Osteoblast (primary cell): ENCODE results near the gene USP40. TPM values are rescaled to one million over a fixed set of nuclear protein-coding genes. Genes with fewer than 3 reads are reported as not detected.

Experiments used
- DNase-seq: peaks from one replicate; pipeline ENCODE4 v3.0.0; 2011; ENCODE audit warnings: low spot score, mixed read lengths; ENCODE audit not compliant: insufficient read length; ENCODE audit errors: missing footprints
- H2AFZ ChIP-seq: 2 replicates; pipeline ENCODE4 v1.6.0; 2011; ENCODE audit warnings: mild to moderate bottlenecking, low read length
- H3K27ac ChIP-seq: 2 replicates; pipeline ENCODE4 v1.5.1; 2011; ENCODE audit warnings: mild to moderate bottlenecking, low read depth, low read length, moderate library complexity
- H3K27me3 ChIP-seq: 2 replicates; pipeline ENCODE4 v1.6.0; 2012; ENCODE audit warnings: mild to moderate bottlenecking, control low read depth, inconsistent platforms, low read length, moderate library complexity; ENCODE audit not compliant: insufficient read depth
- H3K36me3 ChIP-seq: 2 replicates; pipeline ENCODE4 v1.5.1; 2011; ENCODE audit warnings: mild to moderate bottlenecking, low read length, control low read depth, moderate library complexity; ENCODE audit not compliant: insufficient read depth
- H3K4me1 ChIP-seq: 2 replicates; pipeline ENCODE4 v1.5.1; 2011; ENCODE audit warnings: mild to moderate bottlenecking, low read length, control low read depth, moderate library complexity; ENCODE audit not compliant: insufficient read depth
- H3K4me2 ChIP-seq: 2 replicates; pipeline ENCODE4 v1.6.0; 2011; ENCODE audit warnings: mild to moderate bottlenecking, low read length; ENCODE audit not compliant: insufficient read depth
- H3K4me3 ChIP-seq: fragments of 200-600 bp; sonication (generic); 3 replicates; pipeline ENCODE4 v1.5.1; 2012; ENCODE audit warnings: mild to moderate bottlenecking, low read length, inconsistent platforms; ENCODE audit not compliant: insufficient read depth
- H3K79me2 ChIP-seq: 2 replicates; pipeline ENCODE4 v1.6.0; 2012; ENCODE audit warnings: mild to moderate bottlenecking, low read length, control low read depth, inconsistent platforms; ENCODE audit not compliant: insufficient read depth
- H3K9me3 ChIP-seq: 2 replicates; pipeline ENCODE4 v1.5.1; 2011; ENCODE audit warnings: low read depth, low read length, control low read depth
- H4K20me1 ChIP-seq: 2 replicates; pipeline ENCODE4 v1.6.0; 2012; ENCODE audit warnings: mild to moderate bottlenecking, low read length, control low read depth; ENCODE audit not compliant: insufficient read depth
- total RNA-seq: library from RNA; depleted of rRNA; stranded (reverse); fragments of >200 nt; gene quantifications from 2 replicates; pipeline ENCODE4 v1.2.3, GENCODE V29; 2012
- TF ChIP-seq, protein P1 (sequence below): IDR thresholded peaks from 2 replicates; pipeline ENCODE4 v1.5.1; 2011; ENCODE audit warnings: mild to moderate bottlenecking, low read depth, low read length, moderate library complexity; ENCODE audit errors: extremely low read depth

Gene USP40
- total RNA-seq, 1 donor, result 34.0 TPM

DNA sequence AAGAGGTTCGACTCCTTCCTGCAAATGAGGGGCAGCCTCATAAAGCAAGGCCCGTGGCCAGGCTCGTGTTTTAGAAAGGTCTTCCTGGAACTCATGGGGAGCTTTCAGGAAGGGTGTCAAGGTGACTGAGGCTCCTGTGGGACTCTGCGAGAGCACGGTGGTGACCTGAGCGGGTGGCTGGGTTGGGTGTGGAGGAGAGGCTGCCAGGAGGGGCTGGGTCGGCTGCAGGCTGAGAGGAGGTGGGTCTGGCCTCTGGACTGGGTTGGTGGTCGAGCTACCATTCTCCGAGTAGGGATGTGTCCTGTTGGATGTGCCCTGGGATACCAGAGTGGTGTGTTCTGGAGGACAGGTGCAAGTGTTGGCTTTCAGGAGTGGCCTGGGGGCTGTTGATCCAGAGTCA, 125.9 kb downstream of the USP40 start:
- H4K20me1 ChIP-seq, result peaks cover 3% of the 10 kb centered on the region
- H3K9me3 ChIP-seq, result no peaks in the 10 kb centered on the region
- TF ChIP-seq, protein P1, sequence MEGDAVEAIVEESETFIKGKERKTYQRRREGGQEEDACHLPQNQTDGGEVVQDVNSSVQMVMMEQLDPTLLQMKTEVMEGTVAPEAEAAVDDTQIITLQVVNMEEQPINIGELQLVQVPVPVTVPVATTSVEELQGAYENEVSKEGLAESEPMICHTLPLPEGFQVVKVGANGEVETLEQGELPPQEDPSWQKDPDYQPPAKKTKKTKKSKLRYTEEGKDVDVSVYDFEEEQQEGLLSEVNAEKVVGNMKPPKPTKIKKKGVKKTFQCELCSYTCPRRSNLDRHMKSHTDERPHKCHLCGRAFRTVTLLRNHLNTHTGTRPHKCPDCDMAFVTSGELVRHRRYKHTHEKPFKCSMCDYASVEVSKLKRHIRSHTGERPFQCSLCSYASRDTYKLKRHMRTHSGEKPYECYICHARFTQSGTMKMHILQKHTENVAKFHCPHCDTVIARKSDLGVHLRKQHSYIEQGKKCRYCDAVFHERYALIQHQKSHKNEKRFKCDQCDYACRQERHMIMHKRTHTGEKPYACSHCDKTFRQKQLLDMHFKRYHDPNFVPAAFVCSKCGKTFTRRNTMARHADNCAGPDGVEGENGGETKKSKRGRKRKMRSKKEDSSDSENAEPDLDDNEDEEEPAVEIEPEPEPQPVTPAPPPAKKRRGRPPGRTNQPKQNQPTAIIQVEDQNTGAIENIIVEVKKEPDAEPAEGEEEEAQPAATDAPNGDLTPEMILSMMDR, result no peak
- no peak overlapping the region for H2AFZ ChIP-seq
- H3K4me2 ChIP-seq, result no peak overlapping the region
- no peak overlapping the region for H3K27ac ChIP-seq
- H3K79me2 ChIP-seq, result no peaks in the 10 kb centered on the region
- H3K27me3 ChIP-seq, result no peaks in the 10 kb centered on the region
- H3K4me3 ChIP-seq, result no peak overlapping the region
- H3K36me3 ChIP-seq, result peaks cover 3% of the 10 kb centered on the region
- no peak for DNase-seq
- H3K4me1 ChIP-seq, result no peaks in the 10 kb centered on the region

GRCh38 chr2:233440314-233440713, 126.3 kb downstream of the USP40 start:
- no peak overlapping the region for H2AFZ ChIP-seq
- H3K36me3 ChIP-seq, result peaks cover 3% of the 10 kb centered on the region
- H3K27me3 ChIP-seq, result no peaks in the 10 kb centered on the region
- TF ChIP-seq, protein P1, result no peak
- H3K4me1 ChIP-seq, result no peaks in the 10 kb centered on the region
- no peak overlapping the region for H3K4me3 ChIP-seq
- no peak overlapping the region for H3K27ac ChIP-seq
- H3K4me2 ChIP-seq, result no peak overlapping the region
- no peaks in the 10 kb centered on the region for H3K9me3 ChIP-seq
- no peaks in the 10 kb centered on the region for H3K79me2 ChIP-seq
- no peak for DNase-seq
- H4K20me1 ChIP-seq, result peaks cover 3% of the 10 kb centered on the region

GRCh38 chr2:233439191-233439590, 127.4 kb downstream of the USP40 start:
- no peaks in the 10 kb centered on the region for H3K4me1 ChIP-seq
- DNase-seq, result peak; percentile 92
- TF ChIP-seq, protein P1, result no peak
- no peak overlapping the region for H3K4me3 ChIP-seq
- no peaks in the 10 kb centered on the region for H3K9me3 ChIP-seq
- H2AFZ ChIP-seq, result no peak overlapping the region
- no peak overlapping the region for H3K27ac ChIP-seq
- peaks cover 3% of the 10 kb centered on the region for H4K20me1 ChIP-seq
- no peaks in the 10 kb centered on the region for H3K79me2 ChIP-seq
- H3K27me3 ChIP-seq, result no peaks in the 10 kb centered on the region
- no peak overlapping the region for H3K4me2 ChIP-seq
- H3K36me3 ChIP-seq, result peaks cover 3% of the 10 kb centered on the region

- Histone ChIP-seq H3K79me2 (no peaks in the 10 kb centered on the region), H4K20me1 (peaks cover 3% of the 10 kb centered on the region), H3K9me3 (no peaks in the 10 kb centered on the region), H3K27ac (no peak overlapping the region), H3K4me3 (no peak overlapping the region), H3K4me1 (no peaks in the 10 kb centered on the region), H3K36me3 (peaks cover 3% of the 10 kb centered on the region), H3K27me3 (no peaks in the 10 kb centered on the region), H2AFZ (no peak overlapping the region), H3K4me2 (no peak overlapping the region)
- DNase-seq, result peak; percentile 64
- TF ChIP-seq, protein P1, result no peak
These were observed 127.9 kb downstream of the USP40 start for GRCh38 chr2:233438573-233439147.
